ACC112 (cell line): ENCODE data around the gene KRTAP4-5.
"Not testable (repeated sequence)": the region's sequence is repeated elsewhere in the genome, so short reads cannot be mapped to it uniquely, and the experiment has no call there.

Source experiments
- H2AFZ ChIP-seq: fragments of 200-600 bp; sonication (generic); one replicate; pipeline ENCODE4 v1.6.0; 2017; ENCODE audit warnings: antibody characterized with exemption, low read length; ENCODE audit not compliant: unreplicated experiment
- H3K27ac ChIP-seq: fragments of 200-600 bp; sonication (generic); 2 replicates; pipeline ENCODE4 v1.5.1; 2014; ENCODE audit warnings: low read depth, mild to moderate bottlenecking, antibody characterized with exemption, low read length, moderate library complexity
- H3K27me3 ChIP-seq: fragments of 200-600 bp; sonication (generic); 2 replicates; pipeline ENCODE4 v1.6.1; 2014; ENCODE audit warnings: mild to moderate bottlenecking, antibody characterized with exemption, low read length, moderate library complexity, mixed read lengths; ENCODE audit not compliant: insufficient read depth
- H3K36me3 ChIP-seq: fragments of 200-600 bp; sonication (generic); 2 replicates; pipeline ENCODE4 v1.6.1; 2016; ENCODE audit warnings: mild to moderate bottlenecking, antibody characterized with exemption, low read length, moderate library complexity, mixed read lengths; ENCODE audit not compliant: insufficient read depth
- H3K4me1 ChIP-seq: fragments of 200-600 bp; sonication (generic); one replicate; pipeline ENCODE4 v1.6.1; 2016; ENCODE audit warnings: low read length, mixed read lengths; ENCODE audit not compliant: insufficient read depth, unreplicated experiment, control insufficient read depth
- H3K4me3 ChIP-seq: fragments of 200-600 bp; sonication (generic); 2 replicates; pipeline ENCODE4 v1.5.1; 2014; ENCODE audit warnings: mild to moderate bottlenecking, low read depth, low read length
- H3K79me2 ChIP-seq: fragments of 200-600 bp; sonication (generic); one replicate; pipeline ENCODE4 v1.6.0; 2016; ENCODE audit warnings: low read length; ENCODE audit not compliant: control insufficient read depth, unreplicated experiment, insufficient read depth

KRTAP4-5 gene

GRCh38 chr17:41125064-41125463, 24.6 kb downstream of the KRTAP4-5 start:
- H3K79me2 ChIP-seq = no peaks in the 10 kb centered on the region
- no peak overlapping the region for H2AFZ ChIP-seq
- H3K4me1 ChIP-seq = no peaks in the 10 kb centered on the region
- H3K27me3 ChIP-seq = no peaks in the 10 kb centered on the region
- no peak overlapping the region for H3K27ac ChIP-seq
- H3K4me3 ChIP-seq = no peak overlapping the region
- no peaks in the 10 kb centered on the region for H3K36me3 ChIP-seq

- not testable (repeated sequence) for H3K36me3 ChIP-seq, H2AFZ ChIP-seq, H3K27me3 ChIP-seq, H3K79me2 ChIP-seq, H3K4me3 ChIP-seq, H3K27ac ChIP-seq, H3K4me1 ChIP-seq
Measured at GRCh38 chr17:41123991-41124371, 25.6 kb downstream of the KRTAP4-5 start, which contains the start of gene KRTAP4-12. Gene KRTAP4-12 (minus strand): TSS chr17:41124182. CDS start chr17:41124122, 60 bp downstream.

GRCh38 chr17:41123292-41123990, 26.2 kb downstream of the KRTAP4-5 start:
- H3K4me3 ChIP-seq, H2AFZ ChIP-seq, H3K79me2 ChIP-seq, H3K36me3 ChIP-seq, H3K27ac ChIP-seq, H3K4me1 ChIP-seq, H3K27me3 ChIP-seq: not testable (repeated sequence)

- Histone ChIP-seq H3K27me3 (no peaks in the 10 kb centered on the region), H3K4me1 (no peaks in the 10 kb centered on the region), H3K27ac (no peak overlapping the region), H2AFZ (no peak overlapping the region), H3K79me2 (no peaks in the 10 kb centered on the region), H3K4me3 (no peak overlapping the region), H3K36me3 (no peaks in the 10 kb centered on the region)
Measured at GRCh38 chr17:41121742-41122141, 27.9 kb downstream of the KRTAP4-5 start.

- H3K4me3 ChIP-seq, H3K36me3 ChIP-seq, H3K4me1 ChIP-seq, H3K27ac ChIP-seq, H3K27me3 ChIP-seq, H2AFZ ChIP-seq, H3K79me2 ChIP-seq: not testable (repeated sequence)
Measured at GRCh38 chr17:41119696-41120690, 29.6 kb downstream of the KRTAP4-5 start.

- no peaks in the 10 kb centered on the region for H3K27me3 ChIP-seq
- no peaks in the 10 kb centered on the region for H3K36me3 ChIP-seq
- no peaks in the 10 kb centered on the region for H3K79me2 ChIP-seq
- H3K4me3 ChIP-seq = no peak overlapping the region
- no peak overlapping the region for H3K27ac ChIP-seq
- H2AFZ ChIP-seq = no peak overlapping the region
- H3K4me1 ChIP-seq = no peaks in the 10 kb centered on the region
Measured at GRCh38 chr17:41118721-41119120, 30.9 kb downstream of the KRTAP4-5 start.

GRCh38 chr17:41117846-41118386, 31.7 kb downstream of the KRTAP4-5 start, which contains the start of gene KRTAP4-11:
Gene KRTAP4-11 (minus strand): TSS chr17:41118373. CDS start chr17:41118315, 58 bp downstream.
- not testable (repeated sequence) for H2AFZ ChIP-seq, H3K36me3 ChIP-seq, H3K27me3 ChIP-seq, H3K4me1 ChIP-seq, H3K27ac ChIP-seq, H3K4me3 ChIP-seq, H3K79me2 ChIP-seq

GRCh38 chr17:41116297-41116696, 33.3 kb downstream of the KRTAP4-5 start:
- Histone ChIP-seq H3K4me1 (no peaks in the 10 kb centered on the region), H3K27ac (no peak overlapping the region), H3K27me3 (no peaks in the 10 kb centered on the region), H3K4me3 (no peak overlapping the region), H3K36me3 (0 out of 2 replicates have a peak, but pooled peaks cover 3% of the 10 kb centered on the region), H2AFZ (no peak overlapping the region), H3K79me2 (no peaks in the 10 kb centered on the region)

GRCh38 chr17:41111151-41111885, 38.3 kb downstream of the KRTAP4-5 start:
- 0 out of 2 replicates have a peak, but pooled peaks cover 3% of the 10 kb centered on the region for H3K36me3 ChIP-seq
- no peak overlapping the region for H3K4me3 ChIP-seq
- no peak overlapping the region for H2AFZ ChIP-seq
- no peaks in the 10 kb centered on the region for H3K4me1 ChIP-seq
- H3K79me2 ChIP-seq = no peaks in the 10 kb centered on the region
- no peak overlapping the region for H3K27ac ChIP-seq
- H3K27me3 ChIP-seq = no peaks in the 10 kb centered on the region

- H2AFZ ChIP-seq, H3K79me2 ChIP-seq, H3K4me1 ChIP-seq, H3K27me3 ChIP-seq, H3K36me3 ChIP-seq, H3K4me3 ChIP-seq, H3K27ac ChIP-seq: not testable (repeated sequence)
Measured at GRCh38 chr17:41108728-41109386, 40.8 kb downstream of the KRTAP4-5 start.
